Measurements from ENCODE around the gene DPAGT1. TPM values are rescaled to one million over a fixed set of nuclear protein-coding genes. Genes with fewer than 3 reads are reported as not detected.

Gene DPAGT1
- total RNA-seq, 2 donors from 2014 or later = 49.4 to 51.9 TPM

DNA sequence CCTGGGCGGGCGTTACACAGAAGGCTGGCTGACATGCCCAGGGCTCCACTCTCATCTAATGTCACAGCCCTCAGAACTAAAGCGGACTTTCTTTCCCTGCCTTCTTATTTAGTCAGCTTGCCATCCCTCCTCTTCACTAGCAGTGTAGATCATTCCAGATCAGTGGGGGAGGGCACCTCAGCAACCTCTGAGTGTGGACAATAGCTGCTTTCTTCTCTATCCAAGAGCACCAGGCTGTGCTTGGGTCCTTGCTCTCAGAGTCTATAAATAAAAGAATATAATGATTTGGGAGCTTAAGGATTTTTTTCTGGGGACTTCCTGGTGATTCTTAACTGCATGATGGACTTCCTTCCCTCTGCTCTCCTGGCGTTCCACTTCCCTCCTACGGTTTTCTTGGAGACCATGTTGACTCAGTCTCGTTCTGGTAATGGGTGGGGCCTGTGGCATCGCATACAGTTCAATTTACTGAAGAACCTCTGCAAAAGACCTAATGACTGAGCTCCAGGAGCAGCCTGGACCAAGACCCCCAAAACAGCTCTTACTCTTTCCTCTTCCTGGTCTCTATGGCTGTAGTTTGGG lies 19.9 kb downstream of the DPAGT1 start:
- no peaks in the 10 kb centered on the region for H3K4me1 ChIP-seq (ENCODE audit: control insufficient read depth, insufficient read depth, low read length)
- 92 to 94% methylated on average over 5 to 7 of the region's 7 CpGs for WGBS, 2 experiments (ENCODE audit: insufficient coverage in 1 of 2, insufficient read length in 1 of 2)
- DNase-seq = no peak
- no peak overlapping the region for H3K27ac ChIP-seq (ENCODE audit: low read depth, low read length)
- H3K9me3 ChIP-seq (ENCODE audit: control insufficient read depth, low read length) = no peaks in the 10 kb centered on the region
- H3K36me3 ChIP-seq (ENCODE audit: control insufficient read depth, insufficient read depth, low read length) = peaks cover 53% of the 10 kb centered on the region
- H3K27ac Mint-ChIP-seq = no peak overlapping the region
- H3K27me3 ChIP-seq (ENCODE audit: control insufficient read depth, insufficient read depth, low read length, poor library complexity, severe bottlenecking) = no peaks in the 10 kb centered on the region
- peaks cover 3% of the 10 kb centered on the region for H3K4me1 Mint-ChIP-seq
- peaks cover 54% of the 10 kb centered on the region for H3K36me3 Mint-ChIP-seq (ENCODE audit: low read depth)
- no peaks in the 10 kb centered on the region for H3K27me3 Mint-ChIP-seq (ENCODE audit: insufficient read depth)
- no peaks in the 10 kb centered on the region for H3K9me3 Mint-ChIP-seq
- H3K4me3 Mint-ChIP-seq = no peak overlapping the region
- H3K4me3 ChIP-seq (ENCODE audit: low read length) = no peak overlapping the region
- H3K9ac ChIP-seq (ENCODE audit: extremely low read depth, low read length, poor library complexity, severe bottlenecking) = no peak overlapping the region
- TF ChIP-seq, protein P1, sequence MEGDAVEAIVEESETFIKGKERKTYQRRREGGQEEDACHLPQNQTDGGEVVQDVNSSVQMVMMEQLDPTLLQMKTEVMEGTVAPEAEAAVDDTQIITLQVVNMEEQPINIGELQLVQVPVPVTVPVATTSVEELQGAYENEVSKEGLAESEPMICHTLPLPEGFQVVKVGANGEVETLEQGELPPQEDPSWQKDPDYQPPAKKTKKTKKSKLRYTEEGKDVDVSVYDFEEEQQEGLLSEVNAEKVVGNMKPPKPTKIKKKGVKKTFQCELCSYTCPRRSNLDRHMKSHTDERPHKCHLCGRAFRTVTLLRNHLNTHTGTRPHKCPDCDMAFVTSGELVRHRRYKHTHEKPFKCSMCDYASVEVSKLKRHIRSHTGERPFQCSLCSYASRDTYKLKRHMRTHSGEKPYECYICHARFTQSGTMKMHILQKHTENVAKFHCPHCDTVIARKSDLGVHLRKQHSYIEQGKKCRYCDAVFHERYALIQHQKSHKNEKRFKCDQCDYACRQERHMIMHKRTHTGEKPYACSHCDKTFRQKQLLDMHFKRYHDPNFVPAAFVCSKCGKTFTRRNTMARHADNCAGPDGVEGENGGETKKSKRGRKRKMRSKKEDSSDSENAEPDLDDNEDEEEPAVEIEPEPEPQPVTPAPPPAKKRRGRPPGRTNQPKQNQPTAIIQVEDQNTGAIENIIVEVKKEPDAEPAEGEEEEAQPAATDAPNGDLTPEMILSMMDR (conservative IDR thresholded peaks at IDR 0.05) = no peak

DNA sequence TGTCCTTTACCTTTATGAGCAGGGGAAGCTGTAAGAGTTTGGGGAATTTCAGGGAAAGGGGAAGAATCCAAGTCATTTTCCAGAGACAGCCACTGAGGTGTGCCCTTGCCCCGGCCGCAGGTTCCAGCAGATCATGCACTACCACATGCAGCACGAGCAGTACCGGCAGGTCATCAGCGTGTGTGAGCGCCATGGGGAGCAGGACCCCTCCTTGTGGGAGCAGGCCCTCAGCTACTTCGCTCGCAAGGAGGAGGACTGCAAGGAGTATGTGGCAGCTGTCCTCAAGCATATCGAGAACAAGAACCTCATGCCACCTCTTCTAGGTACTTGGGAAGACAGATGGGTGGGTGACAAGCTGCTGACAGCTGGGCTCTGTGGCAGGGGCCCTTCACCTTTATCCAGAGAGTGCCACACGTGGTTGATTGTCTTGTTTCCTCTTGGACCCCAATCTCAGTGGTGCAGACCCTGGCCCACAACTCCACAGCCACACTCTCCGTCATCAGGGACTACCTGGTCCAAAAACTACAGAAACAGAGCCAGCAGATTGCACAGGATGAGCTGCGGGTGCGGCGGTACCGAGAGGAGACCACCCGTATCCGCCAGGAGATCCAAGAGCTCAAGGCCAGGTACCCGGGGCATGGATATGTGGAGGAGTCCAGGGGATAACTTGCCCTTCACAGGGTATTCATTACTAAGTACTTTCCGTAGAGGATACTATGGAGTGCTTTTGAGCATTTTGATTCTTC lies 22.8 kb downstream of the DPAGT1 start:
- H3K4me1 ChIP-seq (ENCODE audit: control insufficient read depth, insufficient read depth, low read length) = no peaks in the 10 kb centered on the region
- Mint-ChIP-seq H3K36me3 (ENCODE audit: low read depth) (peaks cover 58% of the 10 kb centered on the region), H3K4me1 (no peaks in the 10 kb centered on the region), H3K4me3 (no peak overlapping the region), H3K27me3 (ENCODE audit: insufficient read depth) (no peaks in the 10 kb centered on the region), H3K27ac (no peak overlapping the region), H3K9me3 (no peaks in the 10 kb centered on the region)
- no peak overlapping the region for H3K4me3 ChIP-seq (ENCODE audit: low read length)
- peaks cover 63% of the 10 kb centered on the region for H3K36me3 ChIP-seq (ENCODE audit: control insufficient read depth, insufficient read depth, low read length)
- TF ChIP-seq, protein P1 (conservative IDR thresholded peaks at IDR 0.05) = no peak
- no peaks in the 10 kb centered on the region for H3K9me3 ChIP-seq (ENCODE audit: control insufficient read depth, low read length)
- no peaks in the 10 kb centered on the region for H3K27me3 ChIP-seq (ENCODE audit: control insufficient read depth, insufficient read depth, low read length, poor library complexity, severe bottlenecking)
- 93% methylated on average over 18 to 19 of the region's 19 CpGs for WGBS, 2 experiments (ENCODE audit: insufficient coverage in 1 of 2, insufficient read length in 1 of 2)
- H3K9ac ChIP-seq (ENCODE audit: extremely low read depth, low read length, poor library complexity, severe bottlenecking) = no peak overlapping the region
- no peak overlapping the region for H3K27ac ChIP-seq (ENCODE audit: low read depth, low read length)
- DNase-seq = no peak

DNA sequence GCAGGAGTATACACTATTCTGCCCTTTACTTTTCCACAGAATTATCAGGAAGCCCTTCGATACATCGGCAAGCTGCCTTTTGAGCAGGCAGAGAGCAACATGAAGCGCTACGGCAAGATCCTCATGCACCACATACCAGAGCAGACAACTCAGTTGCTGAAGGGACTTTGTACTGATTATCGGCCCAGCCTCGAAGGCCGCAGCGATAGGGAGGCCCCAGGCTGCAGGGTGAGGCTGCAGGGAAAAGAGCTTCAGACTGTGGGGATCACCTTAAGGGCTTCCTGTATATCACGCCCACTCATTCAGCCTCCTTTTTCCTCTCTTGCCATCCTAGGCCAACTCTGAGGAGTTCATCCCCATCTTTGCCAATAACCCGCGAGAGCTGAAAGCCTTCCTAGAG lies 23.8 kb downstream of the DPAGT1 start:
- no peak overlapping the region for H3K9ac ChIP-seq (ENCODE audit: extremely low read depth, low read length, poor library complexity, severe bottlenecking)
- Mint-ChIP-seq H3K9me3 (no peaks in the 10 kb centered on the region), H3K27me3 (ENCODE audit: insufficient read depth) (no peaks in the 10 kb centered on the region), H3K36me3 (ENCODE audit: low read depth) (peaks cover 66% of the 10 kb centered on the region), H3K27ac (no peak overlapping the region), H3K4me3 (no peak overlapping the region), H3K4me1 (no peaks in the 10 kb centered on the region)
- 98 to 100% methylated on average over 10 to 11 of the region's 11 CpGs for WGBS, 2 experiments (ENCODE audit: insufficient coverage in 1 of 2, insufficient read length in 1 of 2)
- H3K27ac ChIP-seq (ENCODE audit: low read depth, low read length) = no peak overlapping the region
- no peaks in the 10 kb centered on the region for H3K4me1 ChIP-seq (ENCODE audit: control insufficient read depth, insufficient read depth, low read length)
- H3K4me3 ChIP-seq (ENCODE audit: low read length) = no peak overlapping the region
- no peaks in the 10 kb centered on the region for H3K27me3 ChIP-seq (ENCODE audit: control insufficient read depth, insufficient read depth, low read length, poor library complexity, severe bottlenecking)
- TF ChIP-seq, protein P1 (conservative IDR thresholded peaks at IDR 0.05) = no peak
- H3K36me3 ChIP-seq (ENCODE audit: control insufficient read depth, insufficient read depth, low read length) = peaks cover 73% of the 10 kb centered on the region
- no peaks in the 10 kb centered on the region for H3K9me3 ChIP-seq (ENCODE audit: control insufficient read depth, low read length)
- DNase-seq = no peak
